Body of pancreas (tissue), 4 donors: ENCODE data around the gene CLIC6. TPM values are rescaled to one million over a fixed set of nuclear protein-coding genes. Genes with fewer than 3 reads are reported as not detected.

Source experiments
- ATAC-seq: fragments of 150-250 bp; one replicate; pipeline ENCODE4 v1.9.1; 2016
- DNase-seq, 4 donors: peaks; one replicate each; pipeline ENCODE4 v3.0.0-alpha.2; 2019
- H3K27ac ChIP-seq, 4 donors: fragments of 200-600 bp; sonication (generic); 1 replicate in 3 of 4; 2 replicates in 1 of 4; pipeline versions ENCODE4 v1.5.1 to v1.6.1; 2016 to 2019; ENCODE audit warnings: mild to moderate bottlenecking in 1 of 4, mixed read lengths in 1 of 4, moderate library complexity in 1 of 4
- H3K27me3 ChIP-seq, 2 donors: fragments of 200-600 bp; sonication (generic); one replicate each; pipeline ENCODE4 v1.6.0; 2016; ENCODE audit warnings: mild to moderate bottlenecking in 1 of 2
- H3K36me3 ChIP-seq, 2 donors: fragments of 200-600 bp; sonication (generic); replicated peaks in 1 of 2; 2 replicates each; pipeline ENCODE4 v1.5.1; 2016; ENCODE audit warnings: low read depth in 2 of 2; ENCODE audit not compliant: insufficient read depth in 1 of 2
- H3K4me1 ChIP-seq: fragments of 200-600 bp; sonication (generic); one replicate; pipeline ENCODE4 v1.6.0; 2016
- H3K4me3 ChIP-seq, 2 donors: fragments of 200-600 bp; sonication (generic); 1 replicate in 1 of 2; 2 replicates in 1 of 2; pipeline ENCODE4 v1.5.1; 2016 to 2019
- H3K9me3 ChIP-seq, 3 donors: fragments of 200-600 bp; sonication (generic); 1 replicate in 2 of 3; 2 replicates in 1 of 3; pipeline ENCODE4 v1.5.1; 2016
- CTCF ChIP-seq, 7 experiments: fragments of 450-650 bp in 4 of 7; fragments of 200-600 bp in 3 of 7; sonication (generic) in 3 of 7; IDR thresholded peaks; one replicate each; pipeline ENCODE4 v1.5.1; 2016 to 2019; ENCODE audit warnings: antibody characterized with exemption in 7 of 7
- POLR2A ChIP-seq, 3 donors: fragments of 450-650 bp; IDR thresholded peaks; one replicate each; pipeline ENCODE4 v1.6.1; 2016; ENCODE audit warnings: antibody characterized with exemption in 3 of 3, mild to moderate bottlenecking in 2 of 3
- WGBS, 2 donors: methylation state at CpG; one replicate each; pipeline ENCODE4 v1.1.5; 2017; 5-methylcytosine and 5-hydroxymethylcytosine counted together
- intact Hi-C: fragments of 100-400 bp; cut with DNase I; formaldehyde crosslinking; loops from one replicate; pipeline ENCODE4 v1.15.1; 2023
- total RNA-seq, 2 donors: library from RNA; depleted of rRNA; stranded (reverse); fragments of >200 nt; gene quantifications; one replicate each; pipeline ENCODE4 v1.1.0, GENCODE V29; 2016

Gene CLIC6
- total RNA-seq, 2 donors from 2014 or later = 0.99 to 1.8 TPM

DNA sequence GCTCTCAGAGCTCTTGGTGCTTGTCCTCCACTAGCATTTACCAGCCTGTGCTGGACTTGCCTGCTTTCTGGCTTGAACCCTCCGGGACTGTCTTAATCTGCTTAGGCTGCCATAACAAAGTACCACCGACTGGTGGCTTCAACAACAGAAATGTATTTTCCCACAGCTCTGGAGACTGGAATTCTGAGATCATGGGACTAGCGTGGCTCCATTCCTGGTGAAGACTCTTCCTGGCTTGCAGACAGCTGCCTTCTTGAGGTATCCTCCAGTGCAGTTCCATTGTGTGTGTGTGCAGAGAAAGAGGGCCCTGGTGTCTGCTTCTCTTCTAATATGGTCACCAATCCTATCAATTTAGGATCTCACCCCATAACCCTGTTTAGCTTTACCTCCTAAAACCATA is 31.8 kb upstream of the CLIC6 start:
- no peak overlapping the region for H3K27ac ChIP-seq
- DNase-seq = no peak
- TF ChIP-seq POLR2A (IDR thresholded peaks at IDR 0.05) = no peak
- no peak for TF ChIP-seq CTCF (IDR thresholded peaks at IDR 0.05)
- intact Hi-C loops = no loop called here
- no peaks in the 10 kb centered on the region for H3K4me1 ChIP-seq
- WGBS, 2 donors = 58 to 68% methylated on average over 3 of the region's 3 CpGs
- no peaks in the 10 kb centered on the region for H3K27me3 ChIP-seq
- no peak overlapping the region for H3K4me3 ChIP-seq
- H3K36me3 ChIP-seq = no peaks in the 10 kb centered on the region
- no peak for ATAC-seq
- H3K9me3 ChIP-seq = no peaks in the 10 kb centered on the region

DNA sequence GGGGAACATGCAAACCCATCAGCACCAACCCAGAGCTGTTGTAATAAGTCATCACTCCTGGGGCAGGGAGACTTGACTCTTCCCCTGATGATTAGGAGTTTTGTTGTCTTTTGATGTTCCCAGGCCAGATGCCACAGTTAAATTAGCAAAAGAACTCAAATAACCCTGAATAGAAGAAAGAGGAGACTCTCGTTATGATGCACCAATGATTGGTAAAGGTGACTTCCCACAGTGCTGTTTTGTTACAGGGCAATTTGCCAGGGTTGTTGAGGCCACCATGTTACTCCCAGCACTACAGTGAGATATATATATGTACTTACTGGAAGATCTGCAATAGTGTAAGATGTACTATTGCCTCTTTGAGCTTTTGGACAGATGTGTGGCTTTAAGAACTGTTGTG is 29.5 kb upstream of the CLIC6 start:
- no peak for ATAC-seq
- 67 to 95% methylated on average over 1 of the region's 1 CpG for WGBS, 2 donors

GRCh38 chr21:34639882-34640788 is 28.7 kb upstream of the CLIC6 start:
- Histone ChIP-seq H3K27me3 (no peaks in the 10 kb centered on the region), H3K4me1 (peaks cover 9% of the 10 kb centered on the region), H3K27ac (no peak overlapping the region), H3K36me3 (no peaks in the 10 kb centered on the region), H3K4me3 (no peak overlapping the region), H3K9me3 (no peaks in the 10 kb centered on the region)
- intact Hi-C loops = no loop called here
- 41 to 49% methylated on average over 9 of the region's 9 CpGs for WGBS, 2 donors
- ATAC-seq (no peak), DNase-seq (no peak)
- TF ChIP-seq CTCF (IDR thresholded peaks at IDR 0.05) (no peak), POLR2A (IDR thresholded peaks at IDR 0.05) (no peak)

More for the DNA sequence above, 29.5 kb upstream of the CLIC6 start:
- H3K27me3 ChIP-seq = no peaks in the 10 kb centered on the region
- TF ChIP-seq POLR2A (IDR thresholded peaks at IDR 0.05) = no peak
- no peak for TF ChIP-seq CTCF (IDR thresholded peaks at IDR 0.05)
- H3K27ac ChIP-seq = no peak overlapping the region
- intact Hi-C loops = no loop called here
- H3K4me3 ChIP-seq = no peak overlapping the region
- no peaks in the 10 kb centered on the region for H3K9me3 ChIP-seq
- H3K4me1 ChIP-seq = no peaks in the 10 kb centered on the region
- DNase-seq = no peak
- H3K36me3 ChIP-seq = no peaks in the 10 kb centered on the region

DNA sequence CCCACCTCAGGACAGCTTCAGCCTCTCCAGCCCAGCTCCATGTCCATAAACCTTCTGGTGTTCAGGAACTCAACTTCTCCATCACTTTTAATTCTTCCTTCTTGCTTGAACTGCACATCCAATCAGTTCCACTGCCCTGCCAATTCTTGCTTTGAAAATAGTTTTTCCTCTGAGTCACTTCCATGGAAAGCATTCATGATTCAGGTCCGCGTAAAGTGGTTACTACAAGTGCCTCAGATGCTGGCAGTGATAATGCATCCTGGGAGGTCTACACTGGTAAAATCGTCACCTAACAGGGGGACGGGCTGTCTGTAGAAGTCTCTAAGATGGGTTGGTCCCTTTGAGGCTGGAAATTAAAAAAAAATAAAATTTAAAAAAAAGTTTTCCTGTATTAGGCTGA is 27.9 kb upstream of the CLIC6 start:
- Histone ChIP-seq H3K4me3 (no peak overlapping the region), H3K36me3 (no peaks in the 10 kb centered on the region), H3K27me3 (no peaks in the 10 kb centered on the region), H3K9me3 (no peaks in the 10 kb centered on the region), H3K4me1 (peaks cover 9% of the 10 kb centered on the region), H3K27ac (no peak overlapping the region)
- WGBS, 2 donors = 76 to 83% methylated on average over 4 of the region's 4 CpGs
- TF ChIP-seq POLR2A (IDR thresholded peaks at IDR 0.05) = no peak
- no peak for TF ChIP-seq CTCF (IDR thresholded peaks at IDR 0.05)
- DNase-seq = no peak
- intact Hi-C loops = no loop called here
- ATAC-seq = no peak
